Body of pancreas (tissue), 4 donors: ENCODE results near the gene GRN. TPM values are rescaled to one million over a fixed set of nuclear protein-coding genes. Genes with fewer than 3 reads are reported as not detected.

Source experiments
- ATAC-seq: fragments of 150-250 bp; one replicate; pipeline ENCODE4 v1.9.1; 2016
- DNase-seq, 4 donors: peaks; one replicate each; pipeline ENCODE4 v3.0.0-alpha.2; 2019
- H3K27ac ChIP-seq, 4 donors: fragments of 200-600 bp; sonication (generic); 1 replicate in 3 of 4; 2 replicates in 1 of 4; pipeline versions ENCODE4 v1.5.1 to v1.6.1; 2016 to 2019; ENCODE audit warnings: mild to moderate bottlenecking in 1 of 4, mixed read lengths in 1 of 4, moderate library complexity in 1 of 4
- H3K27me3 ChIP-seq, 2 donors: fragments of 200-600 bp; sonication (generic); one replicate each; pipeline ENCODE4 v1.6.0; 2016; ENCODE audit warnings: mild to moderate bottlenecking in 1 of 2
- H3K36me3 ChIP-seq, 2 donors: fragments of 200-600 bp; sonication (generic); replicated peaks in 1 of 2; 2 replicates each; pipeline ENCODE4 v1.5.1; 2016; ENCODE audit warnings: low read depth in 2 of 2; ENCODE audit not compliant: insufficient read depth in 1 of 2
- H3K4me1 ChIP-seq: fragments of 200-600 bp; sonication (generic); one replicate; pipeline ENCODE4 v1.6.0; 2016
- H3K4me3 ChIP-seq, 2 donors: fragments of 200-600 bp; sonication (generic); 1 replicate in 1 of 2; 2 replicates in 1 of 2; pipeline ENCODE4 v1.5.1; 2016 to 2019
- H3K9me3 ChIP-seq, 3 donors: fragments of 200-600 bp; sonication (generic); 1 replicate in 2 of 3; 2 replicates in 1 of 3; pipeline ENCODE4 v1.5.1; 2016
- POLR2A ChIP-seq, 3 donors: fragments of 450-650 bp; IDR thresholded peaks; one replicate each; pipeline ENCODE4 v1.6.1; 2016; ENCODE audit warnings: antibody characterized with exemption in 3 of 3, mild to moderate bottlenecking in 2 of 3
- WGBS, 2 donors: methylation state at CpG; one replicate each; pipeline ENCODE4 v1.1.5; 2017; 5-methylcytosine and 5-hydroxymethylcytosine counted together
- intact Hi-C: fragments of 100-400 bp; cut with DNase I; formaldehyde crosslinking; loops from one replicate; pipeline ENCODE4 v1.15.1; 2023
- total RNA-seq, 2 donors: library from RNA; depleted of rRNA; stranded (reverse); fragments of >200 nt; gene quantifications; one replicate each; pipeline ENCODE4 v1.1.0, GENCODE V29; 2016
- TF ChIP-seq, protein P1 (sequence below), 7 experiments: fragments of 450-650 bp in 4 of 7; fragments of 200-600 bp in 3 of 7; sonication (generic) in 3 of 7; IDR thresholded peaks; one replicate each; pipeline ENCODE4 v1.5.1; 2016 to 2019; ENCODE audit warnings: antibody characterized with exemption in 7 of 7

Gene GRN
- total RNA-seq, 2 donors from 2014 or later: 119 to 153 TPM

DNA sequence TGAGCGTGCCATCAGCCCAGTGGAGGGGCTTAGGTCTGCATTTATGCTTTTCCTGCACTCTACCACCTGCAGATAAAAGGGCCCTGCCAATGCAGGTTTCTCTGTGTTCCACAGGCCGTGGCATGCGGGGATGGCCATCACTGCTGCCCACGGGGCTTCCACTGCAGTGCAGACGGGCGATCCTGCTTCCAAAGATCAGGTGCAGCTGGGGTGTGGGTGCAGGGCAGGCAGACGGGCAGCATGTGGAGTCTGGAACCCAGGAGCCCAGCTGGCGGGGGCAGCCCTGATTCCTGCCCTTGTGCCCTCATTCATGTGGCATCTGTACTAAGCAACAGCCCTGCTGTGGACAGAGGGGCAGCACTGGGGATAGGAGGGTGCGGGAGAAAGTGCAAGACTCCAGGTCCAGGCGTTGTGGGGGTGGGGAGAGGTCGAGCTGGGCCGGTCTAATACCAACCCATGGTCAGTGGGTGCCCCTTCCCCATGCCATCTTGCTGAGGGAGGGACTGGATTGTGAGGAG, 4.5 kb downstream of the GRN start:
- Histone ChIP-seq H3K36me3 (peaks cover 8 to 22% of the 10 kb centered on the region in 2 donors), H3K9me3 (no peaks in the 10 kb centered on the region), H3K4me1 (peaks cover 17% of the 10 kb centered on the region), H3K27me3 (no peaks in the 10 kb centered on the region), H3K27ac (no peak overlapping the region), H3K4me3 (no peak overlapping the region)
- intact Hi-C loops: no loop called here
- no peak for TF ChIP-seq POLR2A (IDR thresholded peaks at IDR 0.05)
- TF ChIP-seq, protein P1, sequence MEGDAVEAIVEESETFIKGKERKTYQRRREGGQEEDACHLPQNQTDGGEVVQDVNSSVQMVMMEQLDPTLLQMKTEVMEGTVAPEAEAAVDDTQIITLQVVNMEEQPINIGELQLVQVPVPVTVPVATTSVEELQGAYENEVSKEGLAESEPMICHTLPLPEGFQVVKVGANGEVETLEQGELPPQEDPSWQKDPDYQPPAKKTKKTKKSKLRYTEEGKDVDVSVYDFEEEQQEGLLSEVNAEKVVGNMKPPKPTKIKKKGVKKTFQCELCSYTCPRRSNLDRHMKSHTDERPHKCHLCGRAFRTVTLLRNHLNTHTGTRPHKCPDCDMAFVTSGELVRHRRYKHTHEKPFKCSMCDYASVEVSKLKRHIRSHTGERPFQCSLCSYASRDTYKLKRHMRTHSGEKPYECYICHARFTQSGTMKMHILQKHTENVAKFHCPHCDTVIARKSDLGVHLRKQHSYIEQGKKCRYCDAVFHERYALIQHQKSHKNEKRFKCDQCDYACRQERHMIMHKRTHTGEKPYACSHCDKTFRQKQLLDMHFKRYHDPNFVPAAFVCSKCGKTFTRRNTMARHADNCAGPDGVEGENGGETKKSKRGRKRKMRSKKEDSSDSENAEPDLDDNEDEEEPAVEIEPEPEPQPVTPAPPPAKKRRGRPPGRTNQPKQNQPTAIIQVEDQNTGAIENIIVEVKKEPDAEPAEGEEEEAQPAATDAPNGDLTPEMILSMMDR (IDR thresholded peaks at IDR 0.05): no peak
- DNase-seq: no peak
- no peak for ATAC-seq
- WGBS, 2 donors: 91 to 92% methylated on average over 9 to 12 of the region's 12 CpGs

DNA sequence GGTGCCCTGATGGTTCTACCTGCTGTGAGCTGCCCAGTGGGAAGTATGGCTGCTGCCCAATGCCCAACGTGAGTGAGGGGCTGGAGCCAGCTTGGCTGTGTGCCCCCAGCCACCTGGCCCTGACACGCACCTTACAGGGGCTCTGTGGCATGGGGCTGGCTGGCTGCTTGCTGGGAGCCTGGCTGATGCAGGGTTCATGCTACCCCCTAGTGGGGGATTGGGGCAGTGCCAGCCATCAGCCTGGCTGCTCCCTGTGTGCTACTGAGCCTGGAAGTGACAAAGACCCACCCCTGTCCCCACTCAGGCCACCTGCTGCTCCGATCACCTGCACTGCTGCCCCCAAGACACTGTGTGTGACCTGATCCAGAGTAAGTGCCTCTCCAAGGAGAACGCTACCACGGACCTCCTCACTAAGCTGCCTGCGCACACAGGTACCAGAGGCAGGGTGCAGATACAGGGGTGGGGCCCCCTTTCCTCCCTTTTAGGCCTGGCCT, 5.7 kb downstream of the GRN start:
- no peak overlapping the region for H3K4me3 ChIP-seq
- TF ChIP-seq, protein P1 (IDR thresholded peaks at IDR 0.05): peak; percentile 54 to 74 (median 65)
- TF ChIP-seq POLR2A (IDR thresholded peaks at IDR 0.05): no peak
- 60% methylated on average over 6 of the region's 6 CpGs; no CpG with 5 or more reads in 1 of the 2 donors for WGBS, 2 donors
- peak; percentile 67 to 81 (median 68) for DNase-seq
- H3K27ac ChIP-seq: no peak overlapping the region
- H3K27me3 ChIP-seq: no peaks in the 10 kb centered on the region
- peak; percentile 41 for ATAC-seq
- H3K36me3 ChIP-seq: peaks cover 8 to 22% of the 10 kb centered on the region in 2 donors
- intact Hi-C loops: no loop called here
- peaks cover 14% of the 10 kb centered on the region for H3K4me1 ChIP-seq
- H3K9me3 ChIP-seq: no peaks in the 10 kb centered on the region

DNA sequence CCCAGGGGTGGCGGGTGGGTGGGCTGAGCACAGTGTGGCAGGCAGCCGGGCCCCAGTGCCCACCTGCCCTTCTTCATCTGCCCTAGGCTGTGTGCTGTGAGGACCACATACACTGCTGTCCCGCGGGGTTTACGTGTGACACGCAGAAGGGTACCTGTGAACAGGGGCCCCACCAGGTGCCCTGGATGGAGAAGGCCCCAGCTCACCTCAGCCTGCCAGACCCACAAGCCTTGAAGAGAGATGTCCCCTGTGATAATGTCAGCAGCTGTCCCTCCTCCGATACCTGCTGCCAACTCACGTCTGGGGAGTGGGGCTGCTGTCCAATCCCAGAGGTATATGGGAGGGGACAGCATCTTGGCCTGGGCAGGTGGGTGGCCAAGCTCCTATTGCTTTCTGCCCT, 6.4 kb downstream of the GRN start:
- Histone ChIP-seq H3K4me3 (no peak overlapping the region), H3K27ac (no peak overlapping the region), H3K36me3 (peaks cover 8 to 22% of the 10 kb centered on the region in 2 donors), H3K27me3 (no peaks in the 10 kb centered on the region), H3K9me3 (no peaks in the 10 kb centered on the region), H3K4me1 (peaks cover 8% of the 10 kb centered on the region)
- ATAC-seq (no peak), DNase-seq (no peak)
- TF ChIP-seq POLR2A (IDR thresholded peaks at IDR 0.05): no peak
- 83% methylated on average over 8 of the region's 8 CpGs; no CpG with 5 or more reads in 1 of the 2 donors for WGBS, 2 donors
- intact Hi-C loops: no loop called here

DNA sequence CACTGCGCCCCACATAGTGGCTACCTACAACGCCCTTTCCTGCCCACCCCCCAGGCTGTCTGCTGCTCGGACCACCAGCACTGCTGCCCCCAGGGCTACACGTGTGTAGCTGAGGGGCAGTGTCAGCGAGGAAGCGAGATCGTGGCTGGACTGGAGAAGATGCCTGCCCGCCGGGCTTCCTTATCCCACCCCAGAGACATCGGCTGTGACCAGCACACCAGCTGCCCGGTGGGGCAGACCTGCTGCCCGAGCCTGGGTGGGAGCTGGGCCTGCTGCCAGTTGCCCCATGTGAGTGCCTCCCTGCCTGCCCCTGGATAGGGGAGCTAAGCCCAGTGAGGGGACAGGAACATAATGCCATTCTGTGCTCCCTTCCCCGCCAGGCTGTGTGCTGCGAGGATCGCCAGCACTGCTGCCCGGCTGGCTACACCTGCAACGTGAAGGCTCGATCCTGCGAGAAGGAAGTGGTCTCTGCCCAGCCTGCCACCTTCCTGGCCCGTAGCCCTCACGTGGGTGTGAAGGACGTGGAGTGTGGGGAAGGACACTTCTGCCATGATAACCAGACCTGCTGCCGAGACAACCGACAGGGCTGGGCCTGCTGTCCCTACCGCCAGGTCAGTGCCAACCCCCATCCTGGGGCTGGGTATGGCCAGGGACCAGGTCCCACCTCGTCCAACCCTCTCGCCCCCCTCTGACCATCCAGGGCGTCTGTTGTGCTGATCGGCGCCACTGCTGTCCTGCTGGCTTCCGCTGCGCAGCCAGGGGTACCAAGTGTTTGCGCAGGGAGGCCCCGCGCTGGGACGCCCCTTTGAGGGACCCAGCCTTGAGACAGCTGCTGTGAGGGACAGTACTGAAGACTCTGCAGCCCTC, 7.1 kb downstream of the GRN start:
- Histone ChIP-seq H3K4me1 (peaks cover 6% of the 10 kb centered on the region), H3K27ac (no peak overlapping the region), H3K4me3 (no peak overlapping the region), H3K36me3 (peaks cover 8 to 22% of the 10 kb centered on the region in 2 donors), H3K27me3 (no peaks in the 10 kb centered on the region), H3K9me3 (no peaks in the 10 kb centered on the region)
- TF ChIP-seq, protein P1 (IDR thresholded peaks at IDR 0.05): no peak
- TF ChIP-seq POLR2A (IDR thresholded peaks at IDR 0.05): no peak
- no peak for ATAC-seq
- WGBS, 2 donors: 87 to 90% methylated on average over 21 to 35 of the region's 36 CpGs
- DNase-seq: no peak
- intact Hi-C loops: no loop called here

DNA sequence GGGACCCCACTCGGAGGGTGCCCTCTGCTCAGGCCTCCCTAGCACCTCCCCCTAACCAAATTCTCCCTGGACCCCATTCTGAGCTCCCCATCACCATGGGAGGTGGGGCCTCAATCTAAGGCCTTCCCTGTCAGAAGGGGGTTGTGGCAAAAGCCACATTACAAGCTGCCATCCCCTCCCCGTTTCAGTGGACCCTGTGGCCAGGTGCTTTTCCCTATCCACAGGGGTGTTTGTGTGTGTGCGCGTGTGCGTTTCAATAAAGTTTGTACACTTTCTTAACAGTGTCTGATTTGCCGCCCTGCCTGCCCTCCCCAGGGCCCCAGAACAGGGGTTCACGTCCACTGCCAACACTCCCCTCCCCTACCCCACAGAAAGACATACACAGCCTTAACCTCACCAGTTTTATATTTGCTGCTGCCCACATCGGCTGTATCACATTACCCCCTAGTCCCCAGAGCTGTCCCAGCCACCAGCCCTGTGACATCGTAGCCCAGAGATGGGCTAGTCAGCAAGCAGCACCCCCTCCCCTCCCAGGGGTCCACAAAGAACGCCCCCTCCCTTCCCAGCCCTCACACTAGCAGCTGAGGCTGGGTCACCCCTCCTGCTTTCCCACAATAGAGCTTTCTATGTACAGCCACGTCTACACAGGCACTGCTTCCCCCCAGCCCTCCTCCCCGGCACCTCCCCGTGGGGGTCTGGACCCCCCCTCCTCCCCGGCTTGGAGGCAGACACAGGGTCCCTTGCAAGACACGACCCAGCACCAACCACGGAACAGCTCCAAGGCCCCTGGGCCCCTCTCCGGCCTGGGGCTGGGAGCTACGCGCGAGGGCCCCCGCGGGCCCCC, 7.9 kb downstream of the GRN start:
- intact Hi-C loops: no loop called here
- Histone ChIP-seq H3K27ac (no peak overlapping the region), H3K4me3 (no peak overlapping the region), H3K4me1 (peaks cover 6% of the 10 kb centered on the region), H3K9me3 (no peaks in the 10 kb centered on the region), H3K36me3 (peaks cover 8 to 22% of the 10 kb centered on the region in 2 donors), H3K27me3 (no peaks in the 10 kb centered on the region)
- ATAC-seq (no peak), DNase-seq (no peak)
- TF ChIP-seq, protein P1 (IDR thresholded peaks at IDR 0.05): no peak
- TF ChIP-seq POLR2A (IDR thresholded peaks at IDR 0.05): no peak
- WGBS, 2 donors: 51 to 77% methylated on average over 12 to 22 of the region's 22 CpGs
